HG02678 (cell line): ENCODE results near the gene EID2B.

Experiments
- ATAC-seq: cut with Tn5 transposase; IDR thresholded peaks from one replicate; pipeline ENCODE4 v1.9.1; 2021; ENCODE audit warnings: mild to moderate bottlenecking, moderate library complexity; ENCODE audit not compliant: unreplicated experiment

Gene EID2B

DNA sequence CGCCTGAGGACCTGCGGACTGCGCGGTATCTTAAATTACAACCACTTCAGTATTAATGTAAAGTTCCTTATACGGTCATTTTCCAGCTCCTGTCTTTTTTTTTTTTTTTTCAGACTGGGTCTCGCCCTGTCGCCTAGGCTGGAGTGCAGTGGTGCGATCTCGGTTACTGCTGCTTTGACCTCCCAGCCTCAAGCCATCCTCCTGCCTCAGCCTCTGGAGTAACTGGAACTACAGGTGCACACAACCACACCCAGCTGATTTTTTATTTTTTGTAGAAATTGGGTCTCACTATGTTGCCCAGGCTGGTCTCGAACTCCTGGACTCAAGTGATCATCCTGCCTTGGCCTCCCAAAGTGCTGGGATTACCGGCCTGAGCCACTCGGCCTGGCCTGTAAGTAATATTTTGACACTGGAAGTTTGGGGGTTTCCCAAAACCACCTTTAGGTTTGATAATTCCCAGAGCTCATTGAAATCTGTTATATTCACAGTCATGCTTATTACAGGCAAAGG, 406 bp upstream of the EID2B start:
- ATAC-seq, result peak; percentile 10

- no peak for ATAC-seq
These were observed 819 bp downstream of the EID2B start for GRCh38 chr19:39531834-39532232.

DNA sequence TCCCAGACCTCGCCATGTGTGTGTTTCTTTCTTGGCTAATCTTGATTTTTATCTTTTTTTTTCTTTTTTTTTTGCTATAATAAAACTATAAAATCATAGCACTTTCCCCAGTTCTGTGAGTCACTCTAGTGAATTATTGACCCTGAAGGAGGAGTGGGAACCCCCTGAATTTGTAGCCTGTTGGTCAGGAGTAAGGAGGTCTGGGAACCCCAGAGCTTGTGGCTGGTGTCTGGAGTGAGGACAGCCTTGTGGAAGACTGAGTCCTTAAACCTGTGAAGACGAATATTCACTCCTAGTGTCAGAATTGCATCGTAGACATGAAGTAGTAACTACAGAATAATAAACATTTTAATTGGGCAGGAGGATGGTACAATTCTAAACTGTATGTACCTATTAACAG, 7.4 kb downstream of the EID2B start:
- ATAC-seq, result no peak

GRCh38 chr19:39524495-39524894, 8.2 kb downstream of the EID2B start:
- no peak for ATAC-seq

- no peak for ATAC-seq
These were observed 11.8 kb downstream of the EID2B start for GRCh38 chr19:39520541-39521484.

- ATAC-seq, result no peak
These were observed 13.7 kb downstream of the EID2B start for GRCh38 chr19:39518975-39519374.

DNA sequence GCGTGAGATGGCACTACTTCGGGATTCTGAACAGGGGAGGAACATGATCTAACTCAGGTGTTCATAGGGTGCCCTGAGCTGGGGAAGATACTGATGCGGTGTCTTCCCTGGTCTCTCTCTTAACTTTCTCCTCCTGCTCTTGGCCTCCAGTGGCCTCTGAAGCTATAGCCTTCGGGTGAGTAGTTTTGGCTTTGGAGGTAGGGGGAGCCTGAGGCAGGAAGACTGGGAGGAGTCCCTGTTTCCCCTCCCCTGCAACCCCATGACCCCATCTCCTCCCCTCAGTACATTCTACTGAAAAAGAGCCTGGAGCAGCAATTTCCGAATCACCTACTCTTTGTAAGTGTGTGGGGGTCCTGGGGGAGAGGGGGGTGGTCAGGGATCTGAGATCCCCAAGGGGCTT, 14.2 kb downstream of the EID2B start:
- ATAC-seq, result no peak

DNA sequence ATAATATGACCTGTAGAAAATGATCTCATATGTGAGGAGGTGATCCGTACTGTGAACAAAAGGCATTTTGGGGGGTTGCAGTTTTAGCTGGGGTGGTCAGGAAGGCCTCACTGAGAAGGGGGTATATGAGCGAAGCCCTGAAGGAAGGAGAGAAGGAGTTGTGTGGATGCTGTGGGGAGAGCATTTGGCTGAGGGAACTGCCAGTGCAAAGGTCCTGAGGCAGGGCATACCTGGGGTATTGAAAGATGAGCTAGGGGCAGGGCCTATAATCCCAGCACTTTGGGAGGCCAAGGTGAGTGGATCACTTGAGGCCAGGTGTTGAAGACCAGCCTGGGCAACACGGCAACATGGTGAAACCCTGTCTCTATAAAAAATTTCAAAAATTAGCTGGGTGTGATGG, 15.2 kb downstream of the EID2B start:
- ATAC-seq, result no peak

DNA sequence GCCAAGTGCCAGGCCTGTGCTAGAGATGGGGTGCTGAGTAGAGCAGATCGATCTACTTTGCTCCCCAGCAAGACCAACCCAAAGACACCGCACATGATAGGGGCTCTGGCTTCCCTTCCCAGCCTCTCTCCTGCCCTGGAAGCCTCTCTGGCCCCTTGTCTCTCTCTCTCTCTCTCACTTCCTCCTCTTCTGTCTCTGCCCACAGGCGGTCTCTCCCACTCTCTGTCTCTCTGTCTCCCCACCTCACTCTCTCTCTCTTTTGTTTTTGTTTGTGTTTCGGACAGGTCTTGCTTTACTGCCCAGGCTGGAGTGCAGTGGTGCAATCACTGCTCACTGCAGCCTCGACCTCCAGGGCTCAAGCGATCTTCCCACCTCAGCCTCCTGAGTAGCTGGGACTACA, 16.4 kb downstream of the EID2B start:
- no peak for ATAC-seq

DNA sequence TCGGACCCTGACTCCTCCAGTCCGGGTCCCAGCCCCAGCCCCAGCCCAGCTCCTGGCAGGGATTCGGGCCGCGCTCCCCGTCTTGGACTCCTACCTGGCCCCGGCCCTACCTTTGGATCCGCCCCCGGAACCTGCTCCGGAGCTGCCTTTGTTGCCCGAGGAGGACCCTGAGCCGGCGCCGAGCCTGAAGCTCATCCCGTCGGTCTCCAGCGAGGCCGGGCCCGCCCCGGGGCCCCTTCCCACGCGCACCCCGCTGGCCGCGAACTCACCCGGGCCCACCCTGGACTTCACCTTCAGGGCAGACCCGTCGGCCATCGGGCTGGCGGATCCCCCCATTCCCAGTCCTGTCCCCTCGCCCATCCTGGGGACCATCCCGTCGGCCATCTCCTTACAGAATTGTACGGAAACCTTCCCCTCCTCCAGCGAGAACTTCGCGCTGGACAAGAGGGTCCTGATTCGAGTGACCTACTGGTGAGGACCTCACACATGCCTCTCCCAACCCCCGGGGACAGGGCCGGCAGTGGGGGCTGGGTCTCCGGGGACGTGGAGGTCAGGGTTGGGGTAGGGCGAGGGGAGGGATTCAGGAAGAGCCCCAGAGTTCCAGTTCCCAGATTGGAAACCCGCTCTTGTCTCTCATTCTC, 17.0 kb downstream of the EID2B start:
- no peak for ATAC-seq

GRCh38 chr19:39514840-39515550, 17.7 kb downstream of the EID2B start, which contains the start of gene SELENOV:
Gene SELENOV, plus strand, starts transcription at chr19:39515139. Its CDS starts 74 bp downstream, at chr19:39515213.
- ATAC-seq, result no peak

- no peak for ATAC-seq
These were observed 19.7 kb downstream of the EID2B start for GRCh38 chr19:39512988-39513387.

DNA sequence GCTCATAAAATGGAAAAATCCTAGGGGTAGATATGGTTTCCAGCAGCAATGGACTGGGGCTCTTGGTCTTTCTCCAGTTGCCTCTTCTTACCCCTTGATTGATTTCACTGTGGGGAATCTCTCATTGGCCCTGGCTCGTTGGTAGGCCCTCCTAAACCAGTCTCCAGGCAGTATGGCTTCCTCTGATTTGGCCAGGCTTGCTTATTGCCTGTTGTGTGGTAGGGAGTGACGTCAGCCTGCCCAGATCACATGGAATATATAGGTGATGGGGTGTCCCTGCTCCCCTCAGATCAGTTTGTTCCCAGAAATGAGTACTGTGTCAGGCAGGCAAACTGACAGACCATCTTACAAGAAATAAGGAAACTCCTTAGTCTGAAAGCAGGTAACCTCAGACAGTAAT, 23.4 kb downstream of the EID2B start:
- ATAC-seq, result no peak

DNA sequence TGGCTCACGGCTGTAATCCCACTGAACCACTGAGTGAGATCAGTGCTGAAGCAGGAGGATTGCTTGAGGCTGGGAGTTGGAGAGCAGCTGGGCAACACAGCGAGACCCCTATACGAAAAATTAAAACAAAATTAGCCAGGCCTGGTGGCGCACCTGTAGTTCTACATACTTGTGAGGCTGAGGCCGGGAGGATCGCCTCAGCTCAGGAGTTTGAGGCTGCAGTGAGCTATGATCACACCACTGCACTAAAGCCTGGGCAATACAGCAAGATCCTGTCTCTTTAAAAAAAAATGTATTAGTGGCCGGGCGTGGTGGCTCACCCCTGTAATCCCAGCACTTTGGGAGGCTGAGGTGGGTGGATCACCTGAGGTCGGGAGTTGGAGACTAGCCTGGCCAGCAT, 24.0 kb downstream of the EID2B start:
- no peak for ATAC-seq

- no peak for ATAC-seq
These were observed 24.8 kb downstream of the EID2B start for GRCh38 chr19:39507715-39508364.

- no peak for ATAC-seq
These were observed 25.5 kb downstream of the EID2B start for GRCh38 chr19:39506944-39507714.

DNA sequence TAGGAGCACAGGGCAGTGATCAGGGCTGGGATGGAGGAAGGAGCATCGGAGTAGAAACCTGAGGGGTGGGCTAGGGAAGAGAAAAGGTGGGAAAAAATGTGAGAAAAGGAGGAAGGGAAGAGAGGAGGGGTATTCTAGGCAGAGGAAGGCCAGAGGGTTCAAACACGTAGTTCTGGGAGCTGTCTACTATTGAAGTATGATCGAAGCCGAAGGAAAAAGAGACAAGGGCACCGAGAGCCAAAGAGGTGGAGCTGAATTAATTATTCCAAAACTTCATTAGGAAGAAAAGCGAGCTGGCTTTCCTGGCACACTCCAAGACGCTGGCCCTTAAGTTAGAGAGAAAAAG, 26.1 kb downstream of the EID2B start:
- ATAC-seq, result no peak

- ATAC-seq, result peak; percentile 52
These were observed 29.8 kb downstream of the EID2B start for GRCh38 chr19:39502640-39503417.

DNA sequence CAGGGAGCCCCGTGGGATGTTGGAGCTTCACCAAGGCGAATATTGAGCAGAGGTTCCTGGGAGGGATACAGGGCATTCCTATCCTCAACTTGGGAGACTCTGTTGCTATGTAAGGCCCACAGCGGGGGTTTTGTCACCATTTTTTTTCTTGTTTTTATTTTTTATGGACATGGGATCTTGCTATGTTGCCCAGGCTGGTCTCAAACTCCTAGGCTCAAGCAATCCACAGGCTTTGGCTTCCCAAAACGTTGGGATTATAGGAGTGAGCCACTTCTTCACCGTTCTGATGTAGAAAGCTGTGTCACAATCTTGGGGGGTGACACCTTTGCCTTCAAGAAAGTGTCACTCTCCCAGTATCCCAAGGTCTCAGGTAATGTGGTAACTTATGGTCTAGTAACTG, 31.3 kb downstream of the EID2B start:
- ATAC-seq, result no peak
